H9 (cell line): ENCODE results near the gene SLC1A4. TPM values are rescaled to one million over a fixed set of nuclear protein-coding genes. Genes with fewer than 3 reads are reported as not detected.

ENCODE experiments used
- DNase-seq: peaks from one replicate; pipeline ENCODE4 v3.0.0-alpha.2; 2017
- H2AFZ ChIP-seq: one replicate; pipeline ENCODE4 v1.6.1; 2013; ENCODE audit warnings: mild to moderate bottlenecking, low read length, control low read depth, moderate library complexity
- H2AK5ac ChIP-seq: 2 replicates; pipeline ENCODE4 v1.6.1; 2013; ENCODE audit warnings: low read length, control low read depth, mixed read lengths; ENCODE audit not compliant: insufficient read length
- H2BK120ac ChIP-seq: one replicate; pipeline ENCODE4 v1.6.1; 2013; ENCODE audit warnings: low read depth, mild to moderate bottlenecking, low read length, control low read depth, inconsistent platforms; ENCODE audit not compliant: poor library complexity, severe bottlenecking
- H2BK12ac ChIP-seq: 2 replicates; pipeline ENCODE4 v1.6.1; 2013; ENCODE audit warnings: low read length, control low read depth, mixed read lengths, low read depth; ENCODE audit not compliant: insufficient read length
- H2BK15ac ChIP-seq: 2 replicates; pipeline ENCODE4 v1.6.1; 2013; ENCODE audit warnings: low read depth, low read length, control low read depth
- H2BK20ac ChIP-seq: one replicate; pipeline ENCODE4 v1.6.1; 2013; ENCODE audit warnings: low read depth, mild to moderate bottlenecking, low read length, control low read depth, inconsistent platforms; ENCODE audit not compliant: poor library complexity, severe bottlenecking
- H2BK5ac ChIP-seq: 2 replicates; pipeline ENCODE4 v1.6.1; 2013; ENCODE audit warnings: low read length, control low read depth, mixed read lengths; ENCODE audit not compliant: insufficient read length
- H3K14ac ChIP-seq: 2 replicates; pipeline ENCODE4 v1.6.1; 2013; ENCODE audit warnings: low read length, control low read depth; ENCODE audit not compliant: insufficient read depth
- H3K18ac ChIP-seq: 2 replicates; pipeline ENCODE4 v1.6.1; 2013; ENCODE audit warnings: low read depth, mild to moderate bottlenecking, mixed read lengths, low read length, control low read depth; ENCODE audit not compliant: insufficient read length
- H3K23ac ChIP-seq: 2 replicates; pipeline ENCODE4 v1.6.1; 2013; ENCODE audit warnings: low read length, control low read depth, mixed read lengths, low read depth; ENCODE audit not compliant: insufficient read length
- H3K23me2 ChIP-seq: 2 replicates; pipeline ENCODE4 v1.6.1; 2013; ENCODE audit warnings: low read depth, mild to moderate bottlenecking, mixed read lengths, low read length, control low read depth; ENCODE audit not compliant: insufficient read length, poor library complexity, severe bottlenecking
- H3K27ac ChIP-seq: 2 replicates; pipeline ENCODE4 v1.5.1; 2013; ENCODE audit warnings: low read length, control low read depth, mixed read lengths, low read depth; ENCODE audit not compliant: insufficient read length
- H3K27me3 ChIP-seq: 2 replicates; pipeline ENCODE4 v1.6.1; 2013; ENCODE audit warnings: low read length, control low read depth, inconsistent platforms; ENCODE audit not compliant: insufficient read depth
- H3K4ac ChIP-seq: 2 replicates; pipeline ENCODE4 v1.6.1; 2013; ENCODE audit warnings: low read depth, mild to moderate bottlenecking, control low read depth, inconsistent platforms, low read length, moderate library complexity
- H3K4me1 ChIP-seq: 2 replicates; pipeline ENCODE4 v1.6.1; 2013; ENCODE audit warnings: low read length, control low read depth, inconsistent platforms; ENCODE audit not compliant: insufficient read depth
- H3K4me2 ChIP-seq: 2 replicates; pipeline ENCODE4 v1.6.1; 2013; ENCODE audit warnings: low read length, control low read depth, mixed read lengths; ENCODE audit not compliant: insufficient read length, insufficient read depth
- H3K56ac ChIP-seq: 2 replicates; pipeline ENCODE4 v1.6.1; 2013; ENCODE audit warnings: low read depth, mild to moderate bottlenecking, mixed read lengths, low read length, control low read depth; ENCODE audit not compliant: insufficient read length
- H3K79me1 ChIP-seq: 2 replicates; pipeline ENCODE4 v1.6.1; 2013; ENCODE audit warnings: low read depth, mild to moderate bottlenecking, moderate library complexity, low read length, control low read depth, inconsistent platforms; ENCODE audit not compliant: insufficient read depth, poor library complexity, severe bottlenecking
- H3K79me2 ChIP-seq: 2 replicates; pipeline ENCODE4 v1.6.1; 2013; ENCODE audit warnings: low read length, control low read depth, inconsistent platforms; ENCODE audit not compliant: insufficient read depth
- H3K9ac ChIP-seq: 2 replicates; pipeline ENCODE4 v1.6.1; 2013; ENCODE audit warnings: low read length, control low read depth, mixed read lengths; ENCODE audit not compliant: insufficient read length; ENCODE audit errors: extremely low read depth
- H3K9me3 ChIP-seq: one replicate; pipeline ENCODE4 v1.6.1; 2013; ENCODE audit warnings: low read depth, low read length, inconsistent platforms; ENCODE audit not compliant: control insufficient read depth
- H3T11ph ChIP-seq: one replicate; pipeline ENCODE4 v1.6.1; 2013; ENCODE audit warnings: mild to moderate bottlenecking, low read length, control low read depth, inconsistent platforms
- H4K20me1 ChIP-seq: one replicate; pipeline ENCODE4 v1.6.1; 2013; ENCODE audit not compliant: control insufficient read depth, insufficient read length, insufficient read depth
- H4K5ac ChIP-seq: 2 replicates; pipeline ENCODE4 v1.6.1; 2013; ENCODE audit warnings: low read depth, mild to moderate bottlenecking, mixed read lengths, low read length, control low read depth; ENCODE audit not compliant: insufficient read length
- H4K8ac ChIP-seq: replicated peaks from 2 replicates; pipeline ENCODE4 v1.6.1; 2013; ENCODE audit warnings: low read length, control low read depth, mixed read lengths, low read depth; ENCODE audit not compliant: insufficient read length
- H4K91ac ChIP-seq: 2 replicates; pipeline ENCODE4 v1.6.1; 2013; ENCODE audit warnings: low read depth, mild to moderate bottlenecking, moderate library complexity, mixed read lengths, low read length, control low read depth; ENCODE audit not compliant: insufficient read length
- H3K27ac Mint-ChIP-seq, 3 experiments: 2 replicates in 2 of 3; 3 replicates in 1 of 3; pipeline ENCODE4 v1.8.0; 2020 to 2021; ENCODE audit warnings: mixed read lengths in 3 of 3, mild to moderate bottlenecking in 1 of 3, moderate library complexity in 1 of 3
- H3K27me3 Mint-ChIP-seq: 2 replicates; pipeline ENCODE4 v1.8.0; 2021; ENCODE audit warnings: low read depth, mild to moderate bottlenecking, moderate library complexity, mixed read lengths
- H3K36me3 Mint-ChIP-seq, 3 experiments: 2 replicates in 2 of 3; 3 replicates in 1 of 3; pipeline ENCODE4 v1.8.0; 2020 to 2021; ENCODE audit warnings: low read depth in 3 of 3, mixed read lengths in 3 of 3; ENCODE audit not compliant: insufficient read depth in 1 of 3
- H3K4me1 Mint-ChIP-seq, 2 experiments: 2 replicates each; pipeline ENCODE4 v1.8.0; 2020; ENCODE audit warnings: mixed read lengths in 2 of 2
- H3K4me3 Mint-ChIP-seq, 2 experiments: 2 replicates in 1 of 2; 3 replicates in 1 of 2; pipeline ENCODE4 v1.8.0; 2020 to 2021; ENCODE audit warnings: mild to moderate bottlenecking in 2 of 2, mixed read lengths in 2 of 2, moderate library complexity in 1 of 2
- H3K9me3 Mint-ChIP-seq, 2 experiments: 2 replicates in 1 of 2; 3 replicates in 1 of 2; pipeline ENCODE4 v1.8.0; 2020; ENCODE audit warnings: mild to moderate bottlenecking in 2 of 2, mixed read lengths in 2 of 2, moderate library complexity in 1 of 2
- CTCF ChIP-seq: fragments of 200-600 bp; sonication (generic); conservative IDR thresholded peaks from 3 replicates; pipeline ENCODE4 v1.8.0; 2021; ENCODE audit warnings: antibody characterized with exemption, mild to moderate bottlenecking
- WGBS: extraction: QIAGEN DNeasy Blood & Tissue Kit; methylation state at CpG from one replicate; pipeline ENCODE4 v1.1.7; 2013; ENCODE audit warnings: missing lambda C conversion rate, low lambda C conversion rate, mixed read lengths; ENCODE audit not compliant: insufficient read length; ENCODE audit errors: extremely low coverage; 5-methylcytosine and 5-hydroxymethylcytosine counted together
- total RNA-seq: library from RNA; stranded (reverse); gene quantifications from 2 replicates; pipeline ENCODE4 v1.2.1, GENCODE V29; 2021

The SLC1A4 gene
- total RNA-seq, 1 experiment from 2014 or later = 1.9 TPM

GRCh38 chr2:64992218-64992617 is 3.0 kb downstream of the SLC1A4 start:
- Histone ChIP-seq H3K4me2 (no peak overlapping the region), H3K23ac (no peak overlapping the region), H3K23me2 (peaks cover 13% of the 10 kb centered on the region), H2BK20ac (no peak overlapping the region), H2BK15ac (no peak overlapping the region), H3T11ph (no peak overlapping the region), H2BK120ac (no peak overlapping the region), H3K18ac (no peak overlapping the region), H3K79me2 (no peaks in the 10 kb centered on the region), H3K14ac (no peak overlapping the region), H2AK5ac (no peak overlapping the region), H3K4ac (no peak overlapping the region), H2AFZ (no peak overlapping the region), H3K9me3 (no peaks in the 10 kb centered on the region), H4K91ac (no peak overlapping the region), H3K9ac (no peak overlapping the region), H3K56ac (no peak overlapping the region), H3K79me1 (no peaks in the 10 kb centered on the region), H3K27ac (no peak overlapping the region), H4K5ac (no peak overlapping the region), H2BK5ac (no peak overlapping the region), H3K27me3 (peaks cover 22% of the 10 kb centered on the region; the same call in 1 of the 2 replicates), H4K8ac (no peak overlapping the region), H4K20me1 (no peaks in the 10 kb centered on the region), H2BK12ac (no peak overlapping the region), H3K4me1 (no peaks in the 10 kb centered on the region)
- Mint-ChIP-seq H3K4me3 (no peak overlapping the region), H3K36me3 (peaks cover 0 to 2% (median 0%) of the 10 kb centered on the region in 3 experiments; a peak in 3 of 7 replicates), H3K27me3 (peaks cover 59% of the 10 kb centered on the region), H3K27ac (no peak overlapping the region), H3K9me3 (no peaks in the 10 kb centered on the region; a peak in 1 of 5 replicates), H3K4me1 (peaks cover 13 to 18% of the 10 kb centered on the region in 2 experiments)
- DNase-seq = no peak
- no peak for TF ChIP-seq CTCF
- no CpG with 5 or more reads among the region's 5 CpGs for WGBS
